H9 (cell line): Measurements from ENCODE around the gene FRK. TPM values are rescaled to one million over a fixed set of nuclear protein-coding genes. Genes with fewer than 3 reads are reported as not detected.

ENCODE experiments used
- DNase-seq: peaks from one replicate; pipeline ENCODE4 v3.0.0-alpha.2; 2017
- H2AFZ ChIP-seq: one replicate; pipeline ENCODE4 v1.6.1; 2013; ENCODE audit warnings: mild to moderate bottlenecking, low read length, control low read depth, moderate library complexity
- H2AK5ac ChIP-seq: 2 replicates; pipeline ENCODE4 v1.6.1; 2013; ENCODE audit warnings: low read length, control low read depth, mixed read lengths; ENCODE audit not compliant: insufficient read length
- H2BK120ac ChIP-seq: one replicate; pipeline ENCODE4 v1.6.1; 2013; ENCODE audit warnings: low read depth, mild to moderate bottlenecking, low read length, control low read depth, inconsistent platforms; ENCODE audit not compliant: poor library complexity, severe bottlenecking
- H2BK12ac ChIP-seq: 2 replicates; pipeline ENCODE4 v1.6.1; 2013; ENCODE audit warnings: low read length, control low read depth, mixed read lengths, low read depth; ENCODE audit not compliant: insufficient read length
- H2BK15ac ChIP-seq: 2 replicates; pipeline ENCODE4 v1.6.1; 2013; ENCODE audit warnings: low read depth, low read length, control low read depth
- H2BK20ac ChIP-seq: one replicate; pipeline ENCODE4 v1.6.1; 2013; ENCODE audit warnings: low read depth, mild to moderate bottlenecking, low read length, control low read depth, inconsistent platforms; ENCODE audit not compliant: poor library complexity, severe bottlenecking
- H2BK5ac ChIP-seq: 2 replicates; pipeline ENCODE4 v1.6.1; 2013; ENCODE audit warnings: low read length, control low read depth, mixed read lengths; ENCODE audit not compliant: insufficient read length
- H3K14ac ChIP-seq: 2 replicates; pipeline ENCODE4 v1.6.1; 2013; ENCODE audit warnings: low read length, control low read depth; ENCODE audit not compliant: insufficient read depth
- H3K18ac ChIP-seq: 2 replicates; pipeline ENCODE4 v1.6.1; 2013; ENCODE audit warnings: low read depth, mild to moderate bottlenecking, mixed read lengths, low read length, control low read depth; ENCODE audit not compliant: insufficient read length
- H3K23ac ChIP-seq: 2 replicates; pipeline ENCODE4 v1.6.1; 2013; ENCODE audit warnings: low read length, control low read depth, mixed read lengths, low read depth; ENCODE audit not compliant: insufficient read length
- H3K23me2 ChIP-seq: 2 replicates; pipeline ENCODE4 v1.6.1; 2013; ENCODE audit warnings: low read depth, mild to moderate bottlenecking, mixed read lengths, low read length, control low read depth; ENCODE audit not compliant: insufficient read length, poor library complexity, severe bottlenecking
- H3K27ac ChIP-seq: 2 replicates; pipeline ENCODE4 v1.5.1; 2013; ENCODE audit warnings: low read length, control low read depth, mixed read lengths, low read depth; ENCODE audit not compliant: insufficient read length
- H3K27me3 ChIP-seq: 2 replicates; pipeline ENCODE4 v1.6.1; 2013; ENCODE audit warnings: low read length, control low read depth, inconsistent platforms; ENCODE audit not compliant: insufficient read depth
- H3K4ac ChIP-seq: 2 replicates; pipeline ENCODE4 v1.6.1; 2013; ENCODE audit warnings: low read depth, mild to moderate bottlenecking, control low read depth, inconsistent platforms, low read length, moderate library complexity
- H3K4me1 ChIP-seq: 2 replicates; pipeline ENCODE4 v1.6.1; 2013; ENCODE audit warnings: low read length, control low read depth, inconsistent platforms; ENCODE audit not compliant: insufficient read depth
- H3K4me2 ChIP-seq: 2 replicates; pipeline ENCODE4 v1.6.1; 2013; ENCODE audit warnings: low read length, control low read depth, mixed read lengths; ENCODE audit not compliant: insufficient read length, insufficient read depth
- H3K56ac ChIP-seq: 2 replicates; pipeline ENCODE4 v1.6.1; 2013; ENCODE audit warnings: low read depth, mild to moderate bottlenecking, mixed read lengths, low read length, control low read depth; ENCODE audit not compliant: insufficient read length
- H3K79me1 ChIP-seq: 2 replicates; pipeline ENCODE4 v1.6.1; 2013; ENCODE audit warnings: low read depth, mild to moderate bottlenecking, moderate library complexity, low read length, control low read depth, inconsistent platforms; ENCODE audit not compliant: insufficient read depth, poor library complexity, severe bottlenecking
- H3K79me2 ChIP-seq: 2 replicates; pipeline ENCODE4 v1.6.1; 2013; ENCODE audit warnings: low read length, control low read depth, inconsistent platforms; ENCODE audit not compliant: insufficient read depth
- H3K9ac ChIP-seq: 2 replicates; pipeline ENCODE4 v1.6.1; 2013; ENCODE audit warnings: low read length, control low read depth, mixed read lengths; ENCODE audit not compliant: insufficient read length; ENCODE audit errors: extremely low read depth
- H3K9me3 ChIP-seq: one replicate; pipeline ENCODE4 v1.6.1; 2013; ENCODE audit warnings: low read depth, low read length, inconsistent platforms; ENCODE audit not compliant: control insufficient read depth
- H3T11ph ChIP-seq: one replicate; pipeline ENCODE4 v1.6.1; 2013; ENCODE audit warnings: mild to moderate bottlenecking, low read length, control low read depth, inconsistent platforms
- H4K20me1 ChIP-seq: one replicate; pipeline ENCODE4 v1.6.1; 2013; ENCODE audit not compliant: control insufficient read depth, insufficient read length, insufficient read depth
- H4K5ac ChIP-seq: 2 replicates; pipeline ENCODE4 v1.6.1; 2013; ENCODE audit warnings: low read depth, mild to moderate bottlenecking, mixed read lengths, low read length, control low read depth; ENCODE audit not compliant: insufficient read length
- H4K8ac ChIP-seq: replicated peaks from 2 replicates; pipeline ENCODE4 v1.6.1; 2013; ENCODE audit warnings: low read length, control low read depth, mixed read lengths, low read depth; ENCODE audit not compliant: insufficient read length
- H4K91ac ChIP-seq: 2 replicates; pipeline ENCODE4 v1.6.1; 2013; ENCODE audit warnings: low read depth, mild to moderate bottlenecking, moderate library complexity, mixed read lengths, low read length, control low read depth; ENCODE audit not compliant: insufficient read length
- H3K27ac Mint-ChIP-seq, 3 experiments: 2 replicates in 2 of 3; 3 replicates in 1 of 3; pipeline ENCODE4 v1.8.0; 2020 to 2021; ENCODE audit warnings: mixed read lengths in 3 of 3, mild to moderate bottlenecking in 1 of 3, moderate library complexity in 1 of 3
- H3K27me3 Mint-ChIP-seq: 2 replicates; pipeline ENCODE4 v1.8.0; 2021; ENCODE audit warnings: low read depth, mild to moderate bottlenecking, moderate library complexity, mixed read lengths
- H3K36me3 Mint-ChIP-seq, 3 experiments: 2 replicates in 2 of 3; 3 replicates in 1 of 3; pipeline ENCODE4 v1.8.0; 2020 to 2021; ENCODE audit warnings: low read depth in 3 of 3, mixed read lengths in 3 of 3; ENCODE audit not compliant: insufficient read depth in 1 of 3
- H3K4me1 Mint-ChIP-seq, 2 experiments: 2 replicates each; pipeline ENCODE4 v1.8.0; 2020; ENCODE audit warnings: mixed read lengths in 2 of 2
- H3K4me3 Mint-ChIP-seq, 2 experiments: 2 replicates in 1 of 2; 3 replicates in 1 of 2; pipeline ENCODE4 v1.8.0; 2020 to 2021; ENCODE audit warnings: mild to moderate bottlenecking in 2 of 2, mixed read lengths in 2 of 2, moderate library complexity in 1 of 2
- H3K9me3 Mint-ChIP-seq, 2 experiments: 2 replicates in 1 of 2; 3 replicates in 1 of 2; pipeline ENCODE4 v1.8.0; 2020; ENCODE audit warnings: mild to moderate bottlenecking in 2 of 2, mixed read lengths in 2 of 2, moderate library complexity in 1 of 2
- WGBS: extraction: QIAGEN DNeasy Blood & Tissue Kit; methylation state at CpG from one replicate; pipeline ENCODE4 v1.1.7; 2013; ENCODE audit warnings: missing lambda C conversion rate, low lambda C conversion rate, mixed read lengths; ENCODE audit not compliant: insufficient read length; ENCODE audit errors: extremely low coverage; 5-methylcytosine and 5-hydroxymethylcytosine counted together
- total RNA-seq: library from RNA; stranded (reverse); gene quantifications from 2 replicates; pipeline ENCODE4 v1.2.1, GENCODE V29; 2021
- TF ChIP-seq, protein P1 (sequence below): fragments of 200-600 bp; sonication (generic); conservative IDR thresholded peaks from 3 replicates; pipeline ENCODE4 v1.8.0; 2021; ENCODE audit warnings: antibody characterized with exemption, mild to moderate bottlenecking

FRK gene
- total RNA-seq, 1 experiment from 2014 or later = 0.15 TPM

DNA sequence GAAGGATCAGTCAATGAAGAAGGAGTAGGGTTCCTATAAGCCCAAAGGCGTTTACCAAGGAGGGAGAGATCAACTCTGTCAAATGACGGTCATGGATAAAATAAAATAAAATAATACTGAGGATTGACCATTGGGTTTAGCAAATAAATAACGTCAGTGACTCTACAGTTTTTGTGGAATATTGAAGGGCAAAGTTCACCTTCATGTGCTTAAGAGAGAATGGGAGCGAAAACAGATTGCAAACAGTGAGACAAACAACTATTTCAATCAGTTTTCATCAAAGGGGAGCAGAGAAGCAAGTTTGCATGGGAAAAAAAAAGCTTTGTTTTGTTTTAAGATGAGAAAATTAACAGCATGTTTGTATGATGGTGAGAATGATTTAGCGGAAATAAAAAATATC is 22.4 kb upstream of the FRK start:
- Mint-ChIP-seq H3K27ac (no peak overlapping the region), H3K36me3 (no peaks in the 10 kb centered on the region), H3K27me3 (no peaks in the 10 kb centered on the region), H3K9me3 (no peaks in the 10 kb centered on the region), H3K4me3 (no peak overlapping the region), H3K4me1 (no peaks in the 10 kb centered on the region)
- no peaks in the 10 kb centered on the region for H3K79me2 ChIP-seq
- H3K79me1 ChIP-seq = no peaks in the 10 kb centered on the region
- H2BK120ac ChIP-seq = no peak overlapping the region
- H3K27ac ChIP-seq = no peak overlapping the region
- H4K91ac ChIP-seq = no peak overlapping the region
- H4K8ac ChIP-seq = no peak overlapping the region
- no peak overlapping the region for H3K9ac ChIP-seq
- H2AK5ac ChIP-seq = no peak overlapping the region
- no peak overlapping the region for H3T11ph ChIP-seq
- no peak overlapping the region for H4K5ac ChIP-seq
- TF ChIP-seq, protein P1, sequence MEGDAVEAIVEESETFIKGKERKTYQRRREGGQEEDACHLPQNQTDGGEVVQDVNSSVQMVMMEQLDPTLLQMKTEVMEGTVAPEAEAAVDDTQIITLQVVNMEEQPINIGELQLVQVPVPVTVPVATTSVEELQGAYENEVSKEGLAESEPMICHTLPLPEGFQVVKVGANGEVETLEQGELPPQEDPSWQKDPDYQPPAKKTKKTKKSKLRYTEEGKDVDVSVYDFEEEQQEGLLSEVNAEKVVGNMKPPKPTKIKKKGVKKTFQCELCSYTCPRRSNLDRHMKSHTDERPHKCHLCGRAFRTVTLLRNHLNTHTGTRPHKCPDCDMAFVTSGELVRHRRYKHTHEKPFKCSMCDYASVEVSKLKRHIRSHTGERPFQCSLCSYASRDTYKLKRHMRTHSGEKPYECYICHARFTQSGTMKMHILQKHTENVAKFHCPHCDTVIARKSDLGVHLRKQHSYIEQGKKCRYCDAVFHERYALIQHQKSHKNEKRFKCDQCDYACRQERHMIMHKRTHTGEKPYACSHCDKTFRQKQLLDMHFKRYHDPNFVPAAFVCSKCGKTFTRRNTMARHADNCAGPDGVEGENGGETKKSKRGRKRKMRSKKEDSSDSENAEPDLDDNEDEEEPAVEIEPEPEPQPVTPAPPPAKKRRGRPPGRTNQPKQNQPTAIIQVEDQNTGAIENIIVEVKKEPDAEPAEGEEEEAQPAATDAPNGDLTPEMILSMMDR = no peak
- H3K4ac ChIP-seq = no peak overlapping the region
- 100% methylated on average over 1 of the region's 5 CpGs for WGBS
- H3K4me1 ChIP-seq = no peaks in the 10 kb centered on the region
- no peak overlapping the region for H2BK12ac ChIP-seq
- H3K23ac ChIP-seq = no peak overlapping the region
- no peak overlapping the region for H2BK5ac ChIP-seq
- no peak overlapping the region for H3K56ac ChIP-seq
- H2BK15ac ChIP-seq = no peak overlapping the region
- no peaks in the 10 kb centered on the region for H3K27me3 ChIP-seq
- no peak for DNase-seq
- H3K4me2 ChIP-seq = no peak overlapping the region
- H2BK20ac ChIP-seq = no peak overlapping the region
- no peaks in the 10 kb centered on the region for H3K23me2 ChIP-seq
- no peak overlapping the region for H3K14ac ChIP-seq
- H2AFZ ChIP-seq = no peak overlapping the region
- H3K9me3 ChIP-seq = no peaks in the 10 kb centered on the region
- no peak overlapping the region for H3K18ac ChIP-seq
- H4K20me1 ChIP-seq = no peaks in the 10 kb centered on the region
